Measurements from ENCODE around the gene MORN3. TPM values are rescaled to one million over a fixed set of nuclear protein-coding genes. Genes with fewer than 3 reads are reported as not detected.

The MORN3 gene
- total and polyA plus RNA-seq, 2 donors (not counting 1 experiment from before 2014, with no cell fraction given), result 0.22 to 1.3 TPM

GRCh38 chr12:121602766-121603165, 66.7 kb downstream of the MORN3 start:
- TF ChIP-seq EZH2 (IDR thresholded peaks at IDR 0.05; ENCODE audit: borderline replicate concordance, insufficient read depth, low read depth, low read length, poor library complexity, severe bottlenecking), result no peak
- TF ChIP-seq, protein P1, sequence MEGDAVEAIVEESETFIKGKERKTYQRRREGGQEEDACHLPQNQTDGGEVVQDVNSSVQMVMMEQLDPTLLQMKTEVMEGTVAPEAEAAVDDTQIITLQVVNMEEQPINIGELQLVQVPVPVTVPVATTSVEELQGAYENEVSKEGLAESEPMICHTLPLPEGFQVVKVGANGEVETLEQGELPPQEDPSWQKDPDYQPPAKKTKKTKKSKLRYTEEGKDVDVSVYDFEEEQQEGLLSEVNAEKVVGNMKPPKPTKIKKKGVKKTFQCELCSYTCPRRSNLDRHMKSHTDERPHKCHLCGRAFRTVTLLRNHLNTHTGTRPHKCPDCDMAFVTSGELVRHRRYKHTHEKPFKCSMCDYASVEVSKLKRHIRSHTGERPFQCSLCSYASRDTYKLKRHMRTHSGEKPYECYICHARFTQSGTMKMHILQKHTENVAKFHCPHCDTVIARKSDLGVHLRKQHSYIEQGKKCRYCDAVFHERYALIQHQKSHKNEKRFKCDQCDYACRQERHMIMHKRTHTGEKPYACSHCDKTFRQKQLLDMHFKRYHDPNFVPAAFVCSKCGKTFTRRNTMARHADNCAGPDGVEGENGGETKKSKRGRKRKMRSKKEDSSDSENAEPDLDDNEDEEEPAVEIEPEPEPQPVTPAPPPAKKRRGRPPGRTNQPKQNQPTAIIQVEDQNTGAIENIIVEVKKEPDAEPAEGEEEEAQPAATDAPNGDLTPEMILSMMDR (IDR thresholded peaks at IDR 0.05), result no peak
- Mint-ChIP-seq H3K9me3 (ENCODE audit: insufficient read depth) (no peaks in the 10 kb centered on the region), H3K4me1 (no peaks in the 10 kb centered on the region), H3K27ac (no peak overlapping the region), H3K4me3 (no peak overlapping the region), H3K27me3 (no peaks in the 10 kb centered on the region)
- Histone ChIP-seq H3K9ac (ENCODE audit: low read length) (no peak overlapping the region), H3K27me3 (replicated peaks in 1 of 4; ENCODE audit: control extremely low read depth in 1 of 4, control insufficient read depth in 3 of 4, insufficient read depth in 4 of 4, low read length in 3 of 4) (no peaks in the 10 kb centered on the region), H4K20me1 (ENCODE audit: control insufficient read depth, insufficient read depth, low read length, poor library complexity, severe bottlenecking) (no peaks in the 10 kb centered on the region), H3K27ac (ENCODE audit: low read length in 2 of 2) (no peak overlapping the region), H3K79me2 (ENCODE audit: control insufficient read depth, insufficient read depth, low read length) (no peaks in the 10 kb centered on the region), H3K36me3 (replicated peaks in 1 of 2; ENCODE audit: control extremely low read depth in 1 of 2, control insufficient read depth in 1 of 2, extremely low read depth in 1 of 2, insufficient read depth in 2 of 2, low read length in 1 of 2) (no peaks in the 10 kb centered on the region), H3K9me3 (ENCODE audit: control extremely low read depth in 1 of 3, control insufficient read depth in 2 of 3, insufficient read depth in 1 of 3, low read length in 2 of 3) (no peaks in the 10 kb centered on the region), H3K4me3 (ENCODE audit: control extremely low read depth in 1 of 5, extremely low read depth in 1 of 5, insufficient read depth in 1 of 5, low read depth in 2 of 5, low read length in 4 of 5) (no peak overlapping the region), H2AFZ (ENCODE audit: insufficient read depth, low read depth, low read length, poor library complexity, severe bottlenecking) (no peak overlapping the region), H3K4me2 (replicated peaks; ENCODE audit: low read depth, low read length, poor library complexity, severe bottlenecking) (no peak overlapping the region), H3K4me1 (ENCODE audit: control insufficient read depth in 2 of 2, insufficient read depth in 2 of 2, low read length in 2 of 2) (no peaks in the 10 kb centered on the region)
- 100% methylated on average over 3 of the region's 6 CpGs for WGBS (ENCODE audit: insufficient coverage)
- CTCF ChIA-PET, result interaction anchor here (0.8 kb wide), 1 partner anchor 21 kb away, joined by 3 read pairs; no protein-coding TSS in a partner anchor
- POLR2A ChIA-PET, result no interaction called here
- ATAC-seq (ENCODE audit: low read depth) (no peak), DNase-seq (no peak)
- intact Hi-C loops (cut with micrococcal nuclease), result no loop called here

- Mint-ChIP-seq H3K27me3 (no peaks in the 10 kb centered on the region), H3K9me3 (ENCODE audit: insufficient read depth) (no peaks in the 10 kb centered on the region), H3K27ac (no peak overlapping the region), H3K4me3 (no peak overlapping the region), H3K4me1 (no peaks in the 10 kb centered on the region)
- Histone ChIP-seq H3K4me1 (ENCODE audit: control insufficient read depth in 2 of 2, insufficient read depth in 2 of 2, low read length in 2 of 2) (no peaks in the 10 kb centered on the region), H4K20me1 (ENCODE audit: control insufficient read depth, insufficient read depth, low read length, poor library complexity, severe bottlenecking) (no peaks in the 10 kb centered on the region), H3K27me3 (replicated peaks in 1 of 4; ENCODE audit: control extremely low read depth in 1 of 4, control insufficient read depth in 3 of 4, insufficient read depth in 4 of 4, low read length in 3 of 4) (no peaks in the 10 kb centered on the region), H3K36me3 (replicated peaks in 1 of 2; ENCODE audit: control extremely low read depth in 1 of 2, control insufficient read depth in 1 of 2, extremely low read depth in 1 of 2, insufficient read depth in 2 of 2, low read length in 1 of 2) (no peaks in the 10 kb centered on the region), H3K9me3 (ENCODE audit: control extremely low read depth in 1 of 3, control insufficient read depth in 2 of 3, insufficient read depth in 1 of 3, low read length in 2 of 3) (no peaks in the 10 kb centered on the region), H3K9ac (ENCODE audit: low read length) (no peak overlapping the region), H3K79me2 (ENCODE audit: control insufficient read depth, insufficient read depth, low read length) (no peaks in the 10 kb centered on the region), H3K4me3 (ENCODE audit: control extremely low read depth in 1 of 5, extremely low read depth in 1 of 5, insufficient read depth in 1 of 5, low read depth in 2 of 5, low read length in 4 of 5) (no peak overlapping the region), H3K4me2 (replicated peaks; ENCODE audit: low read depth, low read length, poor library complexity, severe bottlenecking) (no peak overlapping the region), H3K27ac (ENCODE audit: low read length in 2 of 2) (no peak overlapping the region), H2AFZ (ENCODE audit: insufficient read depth, low read depth, low read length, poor library complexity, severe bottlenecking) (no peak overlapping the region)
- ATAC-seq (ENCODE audit: low read depth) (no peak), DNase-seq (no peak)
- intact Hi-C loops (cut with micrococcal nuclease), result no loop called here
- ChIA-PET POLR2A (no interaction called here), CTCF (interaction anchor here (0.6 to 1.7 kb wide), 4 partner anchors 9 to 421 kb away, joined by 3 to 5 read pairs (median 4); no protein-coding TSS in a partner anchor)
- 100% methylated on average over 5 of the region's 6 CpGs for WGBS (ENCODE audit: insufficient coverage)
- no peak for TF ChIP-seq EZH2 (IDR thresholded peaks at IDR 0.05; ENCODE audit: borderline replicate concordance, insufficient read depth, low read depth, low read length, poor library complexity, severe bottlenecking)
- TF ChIP-seq, protein P1 (IDR thresholded peaks at IDR 0.05), result no peak
Observed at GRCh38 chr12:121600702-121601336, 68.6 kb downstream of the MORN3 start.

Data from B cell (primary cell).